Hair follicle dermal papilla cell (primary cell): ENCODE data around the gene MMAA. TPM values are rescaled to one million over a fixed set of nuclear protein-coding genes. Genes with fewer than 3 reads are reported as not detected.

Source experiments
- total RNA-seq: library from RNA; depleted of rRNA; stranded (reverse); fragments of >200 nt; gene quantifications from 2 replicates; pipeline ENCODE4 v1.2.3, GENCODE V29; 2012

MMAA gene
- 5.4 and 6.3 TPM in 2 replicates for total RNA-seq

DNA sequence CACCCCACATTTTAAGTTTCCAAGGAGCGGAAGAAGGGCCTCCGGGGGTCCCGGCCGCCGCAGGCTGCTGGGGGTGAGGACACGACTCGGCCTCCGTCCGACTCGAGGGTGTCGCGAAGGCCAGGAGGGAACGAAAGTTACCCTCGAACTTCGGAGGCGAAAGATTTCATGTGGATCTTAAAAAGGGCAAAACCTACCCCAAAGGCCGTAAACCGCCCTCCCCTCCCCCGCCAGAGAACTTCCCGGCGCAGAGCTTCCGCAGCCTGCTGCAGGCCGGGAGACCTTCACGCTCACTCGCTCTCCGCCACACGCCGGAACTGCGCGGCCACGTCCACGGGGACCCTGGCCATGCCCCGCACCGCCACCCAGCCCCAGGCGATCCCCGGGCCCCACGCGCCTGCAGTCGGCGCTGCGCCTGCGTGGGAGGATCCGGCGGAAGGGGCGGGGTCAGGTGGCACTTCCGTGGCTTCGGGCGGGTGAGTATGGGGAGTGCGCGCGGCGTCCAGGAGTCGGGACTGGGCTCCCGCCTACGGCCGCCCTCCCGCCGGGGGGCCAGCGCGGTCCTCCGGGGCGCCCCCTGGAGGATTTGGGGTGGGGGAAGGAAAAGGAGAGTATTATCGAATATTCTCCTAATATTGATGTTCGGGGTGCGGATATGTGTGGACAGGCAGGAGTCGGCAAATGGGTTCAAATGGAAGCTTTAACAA, at the start of gene MMAA:
MMAA (plus strand) TSS at position 454 of the 707 bp plus-strand sequence. CDS start 19,755 bp downstream, outside the sequence.

DNA sequence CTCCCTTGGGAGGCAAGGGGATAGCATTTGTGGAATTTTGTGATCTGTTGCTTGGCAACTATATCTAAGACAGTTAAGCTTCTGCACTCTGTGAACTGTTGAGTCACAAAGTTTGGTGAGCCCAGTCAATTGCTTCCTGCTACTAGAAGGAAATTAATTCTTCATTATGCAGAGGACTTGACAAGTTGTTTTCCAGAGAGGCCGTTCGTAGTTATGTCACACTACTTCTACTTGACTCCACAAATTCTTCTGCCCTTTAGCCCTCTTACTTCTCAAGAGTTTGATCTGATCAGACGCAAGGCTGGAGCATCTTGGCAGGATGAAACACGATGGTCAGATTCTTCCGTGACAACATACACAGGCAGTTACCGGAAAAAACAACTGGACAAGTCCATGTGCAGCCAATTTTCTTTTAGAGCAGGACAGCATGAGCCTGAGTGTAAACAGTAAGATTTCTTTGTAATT, 60.8 kb downstream of the MMAA start, which contains the start of gene C4orf51:
C4orf51 (plus strand) TSS at position 156 of the 465 bp plus-strand sequence; CDS start at position 214, 58 bp downstream.

Other genes with a start within 250 kb of the MMAA start
- 36.2 and 46.2 TPM in 2 replicates for gene SMAD1, start 137.5 kb upstream of the MMAA start, total RNA-seq
- not detected in 2 replicates for gene C4orf51, start 60.8 kb downstream of the MMAA start, total RNA-seq